Measurements from ENCODE around the gene WFDC1. TPM values are rescaled to one million over a fixed set of nuclear protein-coding genes. Genes with fewer than 3 reads are reported as not detected.

Gene WFDC1
- total and polyA plus RNA-seq, 4 experiments from 2014 or later = not detected

DNA sequence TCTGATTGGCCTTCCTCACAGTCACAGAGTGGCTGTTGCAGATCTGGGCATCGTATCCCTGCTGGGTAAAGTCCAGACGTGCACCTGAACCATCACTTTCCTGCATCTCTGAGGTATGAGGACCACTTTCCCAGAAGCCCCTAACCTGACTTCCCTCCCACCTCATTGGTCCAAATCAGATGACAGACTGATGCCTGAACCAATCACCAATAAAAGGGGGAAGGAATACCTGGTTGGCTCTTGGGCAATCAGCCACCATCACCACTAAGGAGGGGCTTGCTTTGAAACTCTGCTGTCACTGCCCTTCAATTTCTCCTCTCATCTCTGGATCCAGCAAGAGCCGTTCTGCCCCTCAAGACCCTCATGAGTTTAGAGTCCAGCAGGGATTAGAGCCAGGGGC, 13.6 kb upstream of the WFDC1 start:
- no peak for DNase-seq
- H3K4me1 ChIP-seq (ENCODE audit: insufficient read depth, low read length) = no peaks in the 10 kb centered on the region
- no peaks in the 10 kb centered on the region for H3K36me3 Mint-ChIP-seq
- H3K27ac Mint-ChIP-seq = no peak overlapping the region
- peaks cover 8 to 19% of the 10 kb centered on the region in 2 donors for H3K27me3 Mint-ChIP-seq
- intact Hi-C loops (cut with micrococcal nuclease) = no loop called here
- no peaks in the 10 kb centered on the region for H3K9me3 ChIP-seq (ENCODE audit: control insufficient read depth in 1 of 2, low read length in 2 of 2)
- ChIA-PET CTCF (ENCODE audit: partially characterized antibody) (interaction anchor here (1.4 to 1.6 kb wide), 2 partner anchors 10 to 17 kb away, joined by 5 read pairs; no protein-coding TSS in a partner anchor), POLR2A (ENCODE audit: partially characterized antibody) (no interaction called here)
- peaks cover 3% of the 10 kb centered on the region for H3K27me3 ChIP-seq (ENCODE audit: insufficient read depth, low read length)
- H3K4me3 ChIP-seq (ENCODE audit: low read length in 2 of 2) = no peak overlapping the region
- H3K9me3 Mint-ChIP-seq = no peaks in the 10 kb centered on the region
- H3K4me1 Mint-ChIP-seq = peaks cover 0 to 3% (median 0%) of the 10 kb centered on the region in 4 donors
- H3K4me3 Mint-ChIP-seq = no peak overlapping the region
- H3K36me3 ChIP-seq (ENCODE audit: insufficient read depth, low read length) = no peaks in the 10 kb centered on the region
- no peak overlapping the region for H3K27ac ChIP-seq (ENCODE audit: low read depth, low read length)

DNA sequence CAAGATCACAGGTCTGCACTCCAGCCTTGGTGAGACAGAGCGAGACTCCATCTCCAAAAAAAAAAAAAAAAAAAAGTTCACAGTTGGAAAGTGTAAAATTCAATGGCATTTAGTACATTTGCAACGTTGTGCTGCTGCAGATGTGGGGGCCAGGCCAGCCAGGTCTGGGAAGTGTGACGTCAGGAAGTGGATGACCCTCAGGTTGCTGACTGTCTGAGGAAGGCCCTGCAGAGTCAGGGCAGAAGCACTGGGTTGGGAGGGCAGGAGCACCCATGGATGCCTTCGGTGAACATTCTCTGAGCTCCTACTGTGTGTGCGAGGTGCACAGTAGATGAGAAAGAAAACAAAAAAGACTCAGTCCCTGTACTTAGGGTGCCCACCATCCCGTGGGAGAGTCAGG, 12.1 kb upstream of the WFDC1 start:
- Mint-ChIP-seq H3K27ac (no peak overlapping the region), H3K9me3 (no peaks in the 10 kb centered on the region), H3K4me3 (no peak overlapping the region), H3K27me3 (peaks cover 8 to 22% of the 10 kb centered on the region in 2 donors), H3K36me3 (no peaks in the 10 kb centered on the region), H3K4me1 (peaks cover 0 to 3% (median 0%) of the 10 kb centered on the region in 4 donors)
- Histone ChIP-seq H3K9me3 (ENCODE audit: control insufficient read depth in 1 of 2, low read length in 2 of 2) (no peaks in the 10 kb centered on the region), H3K27me3 (ENCODE audit: insufficient read depth, low read length) (peaks cover 3% of the 10 kb centered on the region), H3K36me3 (ENCODE audit: insufficient read depth, low read length) (no peaks in the 10 kb centered on the region), H3K4me3 (ENCODE audit: low read length in 2 of 2) (no peak overlapping the region), H3K27ac (ENCODE audit: low read depth, low read length) (no peak overlapping the region), H3K4me1 (ENCODE audit: insufficient read depth, low read length) (no peaks in the 10 kb centered on the region)
- CTCF ChIA-PET (ENCODE audit: partially characterized antibody) = no interaction called here
- no peak for DNase-seq
- POLR2A ChIA-PET (ENCODE audit: partially characterized antibody) = no interaction called here
- intact Hi-C loops (cut with micrococcal nuclease) = no loop called here

DNA sequence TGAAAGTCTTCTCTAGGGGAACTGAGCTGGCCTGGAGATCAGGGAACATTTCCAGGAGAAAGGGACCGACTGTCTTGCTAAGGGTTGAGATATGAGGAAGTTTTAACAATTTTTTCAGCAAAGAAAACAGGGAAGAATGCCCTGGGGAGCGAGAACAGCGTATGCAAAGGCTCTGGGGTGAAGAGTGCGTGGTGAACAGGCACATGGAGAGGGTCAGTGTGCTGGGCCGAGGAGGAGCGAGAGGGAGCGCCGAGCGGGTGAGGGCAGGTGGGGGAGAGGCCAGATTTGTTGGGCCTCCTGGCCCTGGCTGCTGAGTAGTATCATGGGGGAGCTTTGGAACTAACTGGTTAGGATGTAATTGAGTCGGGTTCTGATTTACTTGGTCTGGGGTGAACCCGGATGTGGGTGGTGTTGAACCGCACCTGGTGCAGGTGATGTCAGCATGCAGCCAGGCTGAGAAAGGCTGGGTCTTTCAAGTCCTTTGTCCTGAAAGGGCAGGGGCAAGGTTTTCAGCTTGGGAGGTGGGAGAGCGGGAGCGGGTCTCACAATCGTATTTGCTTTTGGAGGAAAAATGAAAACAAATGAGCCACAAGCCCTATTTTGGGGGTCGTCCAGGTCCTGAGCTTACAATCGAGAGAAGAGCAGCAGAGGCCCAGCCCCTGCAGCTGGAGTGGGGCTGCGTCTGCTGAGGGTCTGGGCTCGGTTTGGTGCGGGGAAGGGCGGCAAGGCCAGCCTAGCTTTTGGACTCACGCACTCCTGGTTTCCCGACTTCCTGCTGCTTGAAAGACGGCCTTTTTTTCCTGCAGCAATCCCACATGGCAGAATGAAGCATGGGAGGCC, 11.1 kb upstream of the WFDC1 start:
- no peak overlapping the region for H3K27ac Mint-ChIP-seq
- no peak overlapping the region for H3K4me3 Mint-ChIP-seq
- H3K36me3 ChIP-seq (ENCODE audit: insufficient read depth, low read length) = no peaks in the 10 kb centered on the region
- H3K36me3 Mint-ChIP-seq = no peaks in the 10 kb centered on the region
- DNase-seq = no peak
- H3K9me3 ChIP-seq (ENCODE audit: control insufficient read depth in 1 of 2, low read length in 2 of 2) = no peaks in the 10 kb centered on the region
- H3K4me3 ChIP-seq (ENCODE audit: low read length in 2 of 2) = no peak overlapping the region
- CTCF ChIA-PET (ENCODE audit: partially characterized antibody) = no interaction called here
- intact Hi-C loops (cut with micrococcal nuclease) = no loop called here
- H3K27me3 Mint-ChIP-seq = peaks cover 15 to 27% of the 10 kb centered on the region in 2 donors
- no peak overlapping the region for H3K27ac ChIP-seq (ENCODE audit: low read depth, low read length)
- no peaks in the 10 kb centered on the region for H3K9me3 Mint-ChIP-seq
- H3K4me1 ChIP-seq (ENCODE audit: insufficient read depth, low read length) = no peaks in the 10 kb centered on the region
- POLR2A ChIA-PET (ENCODE audit: partially characterized antibody) = no interaction called here
- peaks cover 0 to 1% (median 0%) of the 10 kb centered on the region in 4 donors for H3K4me1 Mint-ChIP-seq
- peaks cover 3% of the 10 kb centered on the region for H3K27me3 ChIP-seq (ENCODE audit: insufficient read depth, low read length)

DNA sequence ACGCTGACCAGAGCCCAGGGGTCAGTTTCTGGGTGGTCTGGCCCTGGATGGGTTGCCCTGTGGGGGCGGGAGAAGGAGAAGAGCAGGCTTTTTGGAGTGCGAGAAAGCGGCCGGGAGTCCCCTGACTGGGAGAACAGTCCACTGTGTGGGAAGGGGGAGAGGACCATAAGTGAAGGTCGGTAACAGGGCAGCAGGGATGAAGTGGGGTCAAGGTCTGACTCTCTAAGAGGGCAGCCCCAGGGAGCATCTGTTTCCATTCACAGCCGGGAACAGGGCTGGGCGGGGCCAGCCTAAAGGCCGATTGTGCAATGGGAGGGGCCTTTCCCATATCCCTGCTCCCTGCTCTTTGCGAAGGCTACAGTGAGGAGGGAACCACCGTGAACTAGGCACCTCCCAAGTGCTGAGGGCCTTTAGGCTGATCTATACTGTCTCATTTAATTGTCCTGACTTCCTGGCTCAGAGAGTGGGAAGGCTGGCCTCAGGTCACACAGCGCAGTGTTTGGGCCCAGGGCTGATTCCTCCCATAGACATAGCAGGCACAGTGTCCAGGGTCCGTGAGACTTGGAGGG, 10.4 kb upstream of the WFDC1 start:
- H3K4me1 ChIP-seq (ENCODE audit: insufficient read depth, low read length) = no peaks in the 10 kb centered on the region
- no peak overlapping the region for H3K27ac ChIP-seq (ENCODE audit: low read depth, low read length)
- POLR2A ChIA-PET (ENCODE audit: partially characterized antibody) = no interaction called here
- Mint-ChIP-seq H3K36me3 (no peaks in the 10 kb centered on the region), H3K27me3 (peaks cover 18 to 31% of the 10 kb centered on the region in 2 donors), H3K27ac (no peak overlapping the region), H3K4me3 (no peak overlapping the region), H3K9me3 (no peaks in the 10 kb centered on the region), H3K4me1 (peaks cover 0 to 1% (median 0%) of the 10 kb centered on the region in 4 donors)
- no peak overlapping the region for H3K4me3 ChIP-seq (ENCODE audit: low read length in 2 of 2)
- no peaks in the 10 kb centered on the region for H3K36me3 ChIP-seq (ENCODE audit: insufficient read depth, low read length)
- intact Hi-C loops (cut with micrococcal nuclease) = no loop called here
- no peak for DNase-seq
- H3K27me3 ChIP-seq (ENCODE audit: insufficient read depth, low read length) = no peaks in the 10 kb centered on the region
- CTCF ChIA-PET (ENCODE audit: partially characterized antibody) = no interaction called here
- no peaks in the 10 kb centered on the region for H3K9me3 ChIP-seq (ENCODE audit: control insufficient read depth in 1 of 2, low read length in 2 of 2)

DNA sequence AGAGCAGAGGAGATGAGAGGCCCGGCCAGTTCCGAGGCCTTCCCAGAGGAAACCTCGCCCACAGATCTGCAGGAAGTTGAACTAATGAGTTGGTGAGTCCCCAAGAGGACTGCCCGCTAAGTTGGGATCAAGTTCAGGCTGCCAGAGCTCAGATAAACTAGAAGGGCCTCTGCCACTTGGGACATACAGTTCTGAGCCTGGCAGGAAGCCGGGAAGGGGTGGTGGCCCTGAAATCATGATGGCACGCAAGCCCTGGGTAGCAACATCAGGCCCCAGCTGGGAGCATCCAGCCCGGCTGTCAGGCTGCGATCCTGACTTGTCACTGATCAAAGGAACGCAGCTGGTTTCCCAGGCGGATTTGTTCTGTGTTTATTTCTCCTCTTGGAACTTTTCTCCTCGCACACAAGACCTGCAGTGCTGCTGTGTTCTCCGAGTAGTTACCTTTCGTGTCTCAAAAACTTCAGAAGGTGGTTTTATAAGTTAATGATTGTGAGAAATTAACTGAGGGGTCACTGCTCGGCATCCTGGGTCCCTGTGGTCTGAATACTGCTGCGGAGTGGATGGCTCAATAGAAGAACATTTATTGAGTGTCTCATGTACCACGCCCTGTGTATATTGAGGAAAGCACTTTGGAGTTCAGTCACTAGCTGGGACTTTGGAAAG, 8.0 kb upstream of the WFDC1 start:
- Mint-ChIP-seq H3K27ac (no peak overlapping the region), H3K4me3 (no peak overlapping the region), H3K9me3 (no peaks in the 10 kb centered on the region), H3K27me3 (peaks cover 30 to 39% of the 10 kb centered on the region in 2 donors), H3K4me1 (peaks cover 0 to 1% (median 0%) of the 10 kb centered on the region in 4 donors), H3K36me3 (no peaks in the 10 kb centered on the region)
- intact Hi-C loops (cut with micrococcal nuclease) = no loop called here
- H3K9me3 ChIP-seq (ENCODE audit: control insufficient read depth in 1 of 2, low read length in 2 of 2) = no peaks in the 10 kb centered on the region
- ChIA-PET POLR2A (ENCODE audit: partially characterized antibody) (no interaction called here), CTCF (ENCODE audit: partially characterized antibody) (no interaction called here)
- DNase-seq = no peak
- H3K36me3 ChIP-seq (ENCODE audit: insufficient read depth, low read length) = no peaks in the 10 kb centered on the region
- H3K4me3 ChIP-seq (ENCODE audit: low read length in 2 of 2) = no peak overlapping the region
- H3K27me3 ChIP-seq (ENCODE audit: insufficient read depth, low read length) = no peaks in the 10 kb centered on the region
- no peaks in the 10 kb centered on the region for H3K4me1 ChIP-seq (ENCODE audit: insufficient read depth, low read length)
- no peak overlapping the region for H3K27ac ChIP-seq (ENCODE audit: low read depth, low read length)

DNA sequence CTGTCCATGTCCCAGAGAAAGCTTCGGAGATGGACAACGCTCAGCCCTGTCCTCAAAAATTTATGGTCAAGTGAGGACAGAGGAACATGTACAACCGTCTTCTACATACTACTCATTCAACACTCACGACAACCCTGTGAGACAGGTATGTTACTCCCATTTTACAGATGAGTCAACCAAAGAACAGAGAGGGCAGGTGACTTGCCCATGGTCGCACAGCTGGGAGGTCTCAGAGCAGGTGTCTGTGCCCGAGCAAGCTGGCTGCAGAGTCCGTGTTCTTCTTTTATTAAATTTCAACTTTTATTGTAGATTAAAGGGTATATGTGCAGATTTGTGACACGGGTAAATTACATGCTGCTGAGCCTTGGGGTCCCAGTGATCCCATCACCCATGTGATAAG, 5.8 kb upstream of the WFDC1 start:
- POLR2A ChIA-PET (ENCODE audit: partially characterized antibody) = no interaction called here
- H3K27ac ChIP-seq (ENCODE audit: low read depth, low read length) = no peak overlapping the region
- H3K36me3 Mint-ChIP-seq = no peaks in the 10 kb centered on the region
- intact Hi-C loops (cut with micrococcal nuclease) = no loop called here
- no peaks in the 10 kb centered on the region for H3K9me3 ChIP-seq (ENCODE audit: control insufficient read depth in 1 of 2, low read length in 2 of 2)
- peaks cover 0 to under 1% (median 0%) of the 10 kb centered on the region in 4 donors for H3K4me1 Mint-ChIP-seq
- H3K36me3 ChIP-seq (ENCODE audit: insufficient read depth, low read length) = no peaks in the 10 kb centered on the region
- peaks cover 30 to 44% of the 10 kb centered on the region in 2 donors for H3K27me3 Mint-ChIP-seq
- no peaks in the 10 kb centered on the region for H3K4me1 ChIP-seq (ENCODE audit: insufficient read depth, low read length)
- no peaks in the 10 kb centered on the region for H3K9me3 Mint-ChIP-seq
- no peak overlapping the region for H3K4me3 ChIP-seq (ENCODE audit: low read length in 2 of 2)
- no peak overlapping the region for H3K27ac Mint-ChIP-seq
- CTCF ChIA-PET (ENCODE audit: partially characterized antibody) = interaction anchor here (1.5 kb wide), 1 partner anchor 12 kb away, joined by 5 read pairs; no protein-coding TSS in a partner anchor
- DNase-seq = no peak
- no peak overlapping the region for H3K4me3 Mint-ChIP-seq
- no peaks in the 10 kb centered on the region for H3K27me3 ChIP-seq (ENCODE audit: insufficient read depth, low read length)

DNA sequence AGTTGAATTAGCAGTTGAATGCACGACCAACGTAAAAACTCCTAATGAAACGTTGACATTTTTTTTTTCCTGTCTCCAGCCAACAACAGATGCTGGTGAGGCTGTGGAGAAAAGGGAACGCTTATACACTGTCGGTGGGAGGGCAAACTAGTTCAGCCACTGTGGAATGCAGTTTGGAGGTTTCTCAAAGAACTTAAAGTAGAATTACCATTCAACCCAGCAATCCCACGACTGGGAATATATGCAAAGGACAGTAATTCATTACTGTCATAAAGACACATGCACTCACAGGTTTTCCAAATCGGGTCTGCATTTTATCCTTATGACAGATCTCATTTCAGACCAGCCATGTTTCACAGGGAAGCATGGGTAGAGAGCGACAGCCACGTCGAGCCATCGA, 3.5 kb upstream of the WFDC1 start:
- H3K4me1 ChIP-seq (ENCODE audit: insufficient read depth, low read length) = no peaks in the 10 kb centered on the region
- intact Hi-C loops (cut with micrococcal nuclease) = no loop called here
- H3K36me3 Mint-ChIP-seq = no peaks in the 10 kb centered on the region
- no peak overlapping the region for H3K27ac Mint-ChIP-seq
- CTCF ChIA-PET (ENCODE audit: partially characterized antibody) = no interaction called here
- no peaks in the 10 kb centered on the region for H3K36me3 ChIP-seq (ENCODE audit: insufficient read depth, low read length)
- peaks cover 0 to 11% (median 5%) of the 10 kb centered on the region in 4 donors for H3K4me1 Mint-ChIP-seq
- DNase-seq = no peak
- no peak overlapping the region for H3K27ac ChIP-seq (ENCODE audit: low read depth, low read length)
- POLR2A ChIA-PET (ENCODE audit: partially characterized antibody) = no interaction called here
- no peak overlapping the region for H3K4me3 Mint-ChIP-seq
- no peak overlapping the region for H3K4me3 ChIP-seq (ENCODE audit: low read length in 2 of 2)
- no peaks in the 10 kb centered on the region for H3K9me3 ChIP-seq (ENCODE audit: control insufficient read depth in 1 of 2, low read length in 2 of 2)
- no peaks in the 10 kb centered on the region for H3K9me3 Mint-ChIP-seq
- no peaks in the 10 kb centered on the region for H3K27me3 ChIP-seq (ENCODE audit: insufficient read depth, low read length)
- peaks cover 46 to 61% of the 10 kb centered on the region in 2 donors for H3K27me3 Mint-ChIP-seq

All from CD4-positive, alpha-beta memory T cell (primary cell).